ENCODE measurements around the gene PGBD1. TPM values are rescaled to one million over a fixed set of nuclear protein-coding genes. Genes with fewer than 3 reads are reported as not detected.
A peak's percentile ranks its signal among the peaks of the same experiment; 100 is the strongest.

PGBD1 gene
- total RNA-seq, 2 donors from 2014 or later: 8.7 to 10.8 TPM

- peak overlapping the region; percentile 95 for H3K4me3 ChIP-seq (ENCODE audit: low read length)
- no peaks in the 10 kb centered on the region for H3K9me3 ChIP-seq (ENCODE audit: control insufficient read depth, low read length)
- Mint-ChIP-seq H3K27me3 (ENCODE audit: insufficient read depth) (no peaks in the 10 kb centered on the region), H3K4me1 (peaks cover 4% of the 10 kb centered on the region), H3K27ac (no peak overlapping the region), H3K4me3 (no peak overlapping the region), H3K36me3 (ENCODE audit: low read depth) (no peaks in the 10 kb centered on the region), H3K9me3 (peaks cover 5% of the 10 kb centered on the region)
- peak overlapping the region; percentile 100 for H3K27ac ChIP-seq (ENCODE audit: low read depth, low read length)
- no peak for DNase-seq
- no peak for TF ChIP-seq CTCF (conservative IDR thresholded peaks at IDR 0.05)
- H3K36me3 ChIP-seq (ENCODE audit: control insufficient read depth, insufficient read depth, low read length): no peaks in the 10 kb centered on the region
- 91 to 100% methylated on average over 4 to 7 of the region's 7 CpGs for WGBS, 2 experiments (ENCODE audit: insufficient coverage in 1 of 2, insufficient read length in 1 of 2)
- H3K9ac ChIP-seq (ENCODE audit: extremely low read depth, low read length, poor library complexity, severe bottlenecking): peak overlapping the region; percentile 97
- H3K4me1 ChIP-seq (ENCODE audit: control insufficient read depth, insufficient read depth, low read length): no peaks in the 10 kb centered on the region
- no peaks in the 10 kb centered on the region for H3K27me3 ChIP-seq (ENCODE audit: control insufficient read depth, insufficient read depth, low read length, poor library complexity, severe bottlenecking)
These were observed 53.1 kb downstream of the PGBD1 start for GRCh38 chr6:28334286-28335039.

GRCh38 chr6:28335040-28335563, 53.7 kb downstream of the PGBD1 start:
- peaks cover 4% of the 10 kb centered on the region for H3K4me1 Mint-ChIP-seq
- H3K27ac Mint-ChIP-seq: no peak overlapping the region
- Histone ChIP-seq H3K9me3 (ENCODE audit: control insufficient read depth, low read length) (no peaks in the 10 kb centered on the region), H3K9ac (ENCODE audit: extremely low read depth, low read length, poor library complexity, severe bottlenecking) (peak overlapping the region; percentile 97), H3K4me3 (ENCODE audit: low read length) (peak overlapping the region; percentile 95), H3K4me1 (ENCODE audit: control insufficient read depth, insufficient read depth, low read length) (no peaks in the 10 kb centered on the region), H3K36me3 (ENCODE audit: control insufficient read depth, insufficient read depth, low read length) (no peaks in the 10 kb centered on the region), H3K27me3 (ENCODE audit: control insufficient read depth, insufficient read depth, low read length, poor library complexity, severe bottlenecking) (no peaks in the 10 kb centered on the region), H3K27ac (ENCODE audit: low read depth, low read length) (peak overlapping the region; percentile 100)
- 35 to 55% methylated on average over 6 to 12 of the region's 12 CpGs for WGBS, 2 experiments (ENCODE audit: insufficient coverage in 1 of 2, insufficient read length in 1 of 2)
- H3K27me3 Mint-ChIP-seq (ENCODE audit: insufficient read depth): no peaks in the 10 kb centered on the region
- no peak for DNase-seq
- H3K9me3 Mint-ChIP-seq: peaks cover 4% of the 10 kb centered on the region
- no peaks in the 10 kb centered on the region for H3K36me3 Mint-ChIP-seq (ENCODE audit: low read depth)
- no peak for TF ChIP-seq CTCF (conservative IDR thresholded peaks at IDR 0.05)
- no peak overlapping the region for H3K4me3 Mint-ChIP-seq

GRCh38 chr6:28335564-28336283, 54.4 kb downstream of the PGBD1 start, which contains the start of gene ZSCAN31:
TSS of gene ZSCAN31 (minus strand) at chr6:28336148. CDS start at chr6:28329683, 6,465 bp downstream.
- Mint-ChIP-seq H3K4me3 (no peak within 1 kb of the TSS), H3K4me1 (peaks cover 4% of the 10 kb centered on the region), H3K9me3 (peaks cover 3% of the 10 kb centered on the region), H3K36me3 (ENCODE audit: low read depth) (no peaks in the 10 kb centered on the region), H3K27me3 (ENCODE audit: insufficient read depth) (peaks cover 2% of the 10 kb centered on the region), H3K27ac (no peak within 1 kb of the TSS)
- no peaks in the 10 kb centered on the region for H3K9me3 ChIP-seq (ENCODE audit: control insufficient read depth, low read length)
- no peak for TF ChIP-seq CTCF (conservative IDR thresholded peaks at IDR 0.05)
- H3K27me3 ChIP-seq (ENCODE audit: control insufficient read depth, insufficient read depth, low read length, poor library complexity, severe bottlenecking): no peaks in the 10 kb centered on the region
- 1% methylated on average over 15 to 35 of the region's 35 CpGs for WGBS, 2 experiments (ENCODE audit: insufficient coverage in 1 of 2, insufficient read length in 1 of 2)
- peak within 1 kb of the TSS; percentile 95 for H3K4me3 ChIP-seq (ENCODE audit: low read length)
- H3K9ac ChIP-seq (ENCODE audit: extremely low read depth, low read length, poor library complexity, severe bottlenecking): peak within 1 kb of the TSS; percentile 97
- H3K4me1 ChIP-seq (ENCODE audit: control insufficient read depth, insufficient read depth, low read length): no peaks in the 10 kb centered on the region
- H3K27ac ChIP-seq (ENCODE audit: low read depth, low read length): peak within 1 kb of the TSS; percentile 100
- peak; percentile 97 for DNase-seq
- H3K36me3 ChIP-seq (ENCODE audit: control insufficient read depth, insufficient read depth, low read length): no peaks in the 10 kb centered on the region
